Right cardiac atrium (tissue), 5 donors: ENCODE data around the gene SLC1A7. TPM values are rescaled to one million over a fixed set of nuclear protein-coding genes. Genes with fewer than 3 reads are reported as not detected.

Experiments
- ATAC-seq, 2 donors: fragments of 200-7000 bp; cut with Tn5 transposase; one replicate each; pipeline versions ENCODE4 v1.8.0 to v1.9.1; 2020; ENCODE audit warnings: moderate library complexity in 2 of 2, mild to moderate bottlenecking in 1 of 2
- DNase-seq, 3 donors: peaks; one replicate each; pipeline ENCODE4 v3.0.0-alpha.2; 2020
- H3K27ac ChIP-seq: one replicate; pipeline ENCODE4 v1.5.1; 2013; ENCODE audit warnings: mild to moderate bottlenecking, low read length, control low read depth, moderate library complexity
- H3K27me3 ChIP-seq: one replicate; pipeline ENCODE4 v1.6.1; 2013; ENCODE audit not compliant: control insufficient read depth, insufficient read depth
- H3K4me1 ChIP-seq: one replicate; pipeline ENCODE4 v1.6.1; 2013; ENCODE audit warnings: low read length; ENCODE audit not compliant: control insufficient read depth, insufficient read depth
- H3K4me3 ChIP-seq: one replicate; pipeline ENCODE4 v1.5.1; 2013; ENCODE audit warnings: low read length, control low read depth
- H3K9me3 ChIP-seq: one replicate; pipeline ENCODE4 v1.6.1; 2013; ENCODE audit warnings: low read length; ENCODE audit not compliant: control insufficient read depth
- WGBS: extraction: QIAGEN DNeasy Blood & Tissue Kit; methylation state at CpG from one replicate; pipeline ENCODE4 v1.1.7; 2013; 5-methylcytosine and 5-hydroxymethylcytosine counted together
- intact Hi-C, 4 donors: fragments of 100-400 bp; cut with DNase I; formaldehyde crosslinking; loops; one replicate each; pipeline versions ENCODE4 v1.11.0 to v1.14.0; 2022 to 2023
- polyA plus RNA-seq: library from polyadenylated mRNA; stranded (reverse); fragments of 200-250 nt; gene quantifications from one replicate; pipeline ENCODE4 v1.2.3, GENCODE V29; 2013
- total RNA-seq, 4 donors: library from RNA; stranded (reverse); fragmentation: NEBNext Ultra II Directional; extraction: Animal tissue kit (Norgen Biotek cat#: 25700); gene quantifications; one replicate each; pipeline ENCODE4 v1.2.1, GENCODE V29; 2021
- donor health status: healthy with polysubstance abuse.
- donor health status: DM: no; HTN: yes; CAD: no.
- donor health status: DM: no; HTN: no; CAD: no.
- donor health status: DM: no; HTN: yes; CAD: no; lungs with severe emphysema.
- donor health status: DM: yes; HTN: yes; CAD: no.

Gene SLC1A7
- total and polyA plus RNA-seq, 5 donors = 0.57 to 1.8 (median 0.72) TPM

DNA sequence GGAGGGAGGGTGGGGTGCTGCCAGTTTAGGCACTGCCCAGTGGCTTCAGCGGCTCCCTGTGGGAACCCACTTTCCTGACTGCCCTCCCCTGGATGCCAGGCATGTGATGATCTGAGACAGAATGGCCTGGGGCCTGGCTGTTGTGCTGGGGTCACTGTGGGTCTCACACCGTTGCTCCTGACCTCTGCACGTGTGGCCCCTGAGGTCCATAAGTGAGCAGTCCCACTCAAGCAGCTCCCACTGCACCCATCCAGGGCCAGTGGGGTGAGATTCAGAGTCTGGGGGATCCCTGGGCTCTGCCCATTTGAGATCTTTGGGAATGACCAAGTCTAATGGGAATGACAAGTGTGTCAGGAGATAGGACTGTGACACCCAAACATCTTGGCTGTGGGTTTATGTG, 62.4 kb downstream of the SLC1A7 start:
- DNase-seq (peak in 1 of 3 donors; percentile 25), ATAC-seq (no peak)
- Histone ChIP-seq H3K27me3 (no peaks in the 10 kb centered on the region), H3K4me3 (no peak overlapping the region), H3K9me3 (no peaks in the 10 kb centered on the region), H3K4me1 (no peaks in the 10 kb centered on the region), H3K27ac (no peak overlapping the region)
- intact Hi-C loops = no loop called here
- 57% methylated on average over 3 of the region's 3 CpGs for WGBS

DNA sequence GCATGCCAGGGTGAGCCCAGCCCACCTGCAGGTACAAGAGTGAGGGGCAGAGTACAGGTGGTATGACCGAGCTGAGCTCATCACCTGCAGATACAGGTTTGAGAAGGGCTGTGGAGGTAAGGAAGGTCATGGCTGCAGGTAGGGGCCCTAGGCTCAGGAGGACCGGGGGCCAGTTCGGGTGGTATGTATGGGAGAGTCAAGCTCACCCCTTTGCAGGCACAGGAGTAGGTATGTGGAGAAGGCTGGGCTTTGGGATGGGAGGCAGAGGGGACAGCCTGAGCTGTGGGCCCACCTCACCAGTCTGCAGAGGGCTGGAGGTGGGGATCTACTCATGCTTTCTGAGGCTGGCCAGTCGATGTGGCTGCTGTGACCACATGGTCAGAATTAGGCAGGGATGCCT, 63.2 kb downstream of the SLC1A7 start:
- Histone ChIP-seq H3K27ac (no peak overlapping the region), H3K4me3 (no peak overlapping the region), H3K27me3 (no peaks in the 10 kb centered on the region), H3K4me1 (no peaks in the 10 kb centered on the region), H3K9me3 (no peaks in the 10 kb centered on the region)
- intact Hi-C loops = no loop called here
- no peak for ATAC-seq
- WGBS = 91% methylated on average over 4 of the region's 4 CpGs
- DNase-seq = peak; percentile 4 to 41 (median 24)

- WGBS = 94% methylated on average over 46 of the region's 46 CpGs
- DNase-seq (peak; percentile 7 to 60 (median 53)), ATAC-seq (no peak)
- H3K27ac ChIP-seq = no peak overlapping the region
- no peaks in the 10 kb centered on the region for H3K27me3 ChIP-seq
- intact Hi-C loops = no loop called here
- no peak overlapping the region for H3K4me3 ChIP-seq
- no peaks in the 10 kb centered on the region for H3K9me3 ChIP-seq
- no peaks in the 10 kb centered on the region for H3K4me1 ChIP-seq
These were observed 63.9 kb downstream of the SLC1A7 start for GRCh38 chr1:53078333-53079101.

- H3K27ac ChIP-seq = no peak overlapping the region
- no peaks in the 10 kb centered on the region for H3K27me3 ChIP-seq
- H3K9me3 ChIP-seq = no peaks in the 10 kb centered on the region
- DNase-seq (peak; percentile 5 to 53 (median 28)), ATAC-seq (no peak)
- H3K4me3 ChIP-seq = no peak overlapping the region
- intact Hi-C loops = no loop called here
- no peaks in the 10 kb centered on the region for H3K4me1 ChIP-seq
- WGBS = 92% methylated on average over 13 of the region's 13 CpGs
These were observed 64.9 kb downstream of the SLC1A7 start for GRCh38 chr1:53077599-53077965.

DNA sequence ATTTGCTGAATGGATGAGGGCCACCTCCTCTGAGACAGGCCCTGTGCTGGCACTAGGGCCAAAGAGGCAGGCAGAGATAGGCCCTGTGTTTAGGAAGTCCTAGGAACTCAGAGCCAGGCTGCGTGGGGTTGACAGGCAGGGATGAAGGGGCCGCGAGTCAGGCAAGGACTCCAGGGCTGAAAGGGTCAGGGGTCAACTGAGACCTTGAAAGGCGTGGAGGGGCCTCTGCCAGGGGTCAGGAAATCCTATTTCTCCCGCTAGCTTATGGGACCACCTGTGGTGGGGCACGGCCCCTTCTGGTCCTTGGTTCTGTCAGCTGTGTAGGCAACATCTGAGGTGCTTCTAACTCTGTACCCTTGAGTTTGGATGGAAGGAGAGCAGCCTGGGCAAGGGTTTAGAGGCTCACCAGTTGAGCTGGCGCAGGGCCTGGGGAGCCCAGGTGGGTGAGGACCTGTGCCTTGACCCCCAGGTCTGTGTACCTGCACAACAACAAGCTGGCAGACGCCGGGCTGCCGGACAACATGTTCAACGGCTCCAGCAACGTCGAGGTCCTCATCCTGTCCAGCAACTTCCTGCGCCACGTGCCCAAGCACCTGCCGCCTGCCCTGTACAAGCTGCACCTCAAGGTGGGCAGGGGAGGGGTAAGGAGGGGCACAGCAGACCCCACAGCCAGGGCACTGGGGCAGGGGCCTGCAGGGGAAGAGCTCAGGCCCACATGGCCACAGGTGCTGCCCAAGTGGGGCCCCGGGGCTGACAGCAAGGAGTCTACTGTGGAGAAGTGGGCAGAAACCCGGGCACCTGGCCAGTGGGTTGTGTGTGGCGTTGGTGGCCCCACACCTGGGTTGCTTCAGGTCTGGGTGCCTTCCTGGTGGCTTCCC, 65.5 kb downstream of the SLC1A7 start:
- Histone ChIP-seq H3K9me3 (no peaks in the 10 kb centered on the region), H3K27me3 (no peaks in the 10 kb centered on the region), H3K27ac (no peak overlapping the region), H3K4me1 (no peaks in the 10 kb centered on the region), H3K4me3 (no peak overlapping the region)
- DNase-seq = peak; percentile 8 to 62 (median 54)
- no peak for ATAC-seq
- intact Hi-C loops = no loop called here
- 88% methylated on average over 19 of the region's 19 CpGs for WGBS

- DNase-seq (peak in 2 of 3 donors; percentile 21 to 33), ATAC-seq (no peak)
- Histone ChIP-seq H3K4me3 (no peak overlapping the region), H3K27me3 (no peaks in the 10 kb centered on the region), H3K4me1 (no peaks in the 10 kb centered on the region), H3K9me3 (no peaks in the 10 kb centered on the region), H3K27ac (no peak overlapping the region)
- 96% methylated on average over 9 of the region's 9 CpGs for WGBS
- intact Hi-C loops = no loop called here
These were observed 66.3 kb downstream of the SLC1A7 start for GRCh38 chr1:53076165-53076564.

DNA sequence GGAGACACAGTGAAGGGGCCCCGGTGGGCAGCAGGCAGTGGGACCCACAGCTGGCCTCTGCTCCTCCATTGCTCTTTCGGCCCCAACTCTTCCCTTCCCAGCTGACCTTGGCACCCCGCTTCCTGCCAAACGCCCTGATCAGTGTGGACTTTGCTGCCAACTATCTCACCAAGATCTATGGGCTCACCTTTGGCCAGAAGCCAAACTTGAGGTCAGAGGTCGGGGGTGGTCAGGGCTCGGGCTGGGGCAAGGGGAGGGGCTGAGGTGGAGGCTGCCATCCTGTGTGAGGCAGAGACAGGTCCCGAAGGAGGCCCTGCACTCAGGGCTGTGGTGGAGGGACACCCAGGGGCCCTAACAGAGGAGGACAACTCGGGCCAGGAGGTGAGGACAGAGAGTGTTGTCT, 66.7 kb downstream of the SLC1A7 start:
- no peak overlapping the region for H3K27ac ChIP-seq
- ATAC-seq = no peak

GRCh38 chr1:53075206-53075605, 67.2 kb downstream of the SLC1A7 start:
- no peaks in the 10 kb centered on the region for H3K27me3 ChIP-seq
- no peaks in the 10 kb centered on the region for H3K4me1 ChIP-seq
- H3K27ac ChIP-seq = no peak overlapping the region
- ATAC-seq = no peak
- intact Hi-C loops = no loop called here
- DNase-seq = peak in 2 of 3 donors; percentile 22 to 30
- 97% methylated on average over 4 of the region's 4 CpGs for WGBS
- H3K4me3 ChIP-seq = no peak overlapping the region
- no peaks in the 10 kb centered on the region for H3K9me3 ChIP-seq

More for the DNA sequence above, 66.7 kb downstream of the SLC1A7 start:
- 70% methylated on average over 8 of the region's 8 CpGs for WGBS
- H3K27me3 ChIP-seq = no peaks in the 10 kb centered on the region
- H3K4me3 ChIP-seq = no peak overlapping the region
- intact Hi-C loops = no loop called here
- DNase-seq = peak in 2 of 3 donors; percentile 41 to 57
- no peaks in the 10 kb centered on the region for H3K9me3 ChIP-seq
- no peaks in the 10 kb centered on the region for H3K4me1 ChIP-seq

DNA sequence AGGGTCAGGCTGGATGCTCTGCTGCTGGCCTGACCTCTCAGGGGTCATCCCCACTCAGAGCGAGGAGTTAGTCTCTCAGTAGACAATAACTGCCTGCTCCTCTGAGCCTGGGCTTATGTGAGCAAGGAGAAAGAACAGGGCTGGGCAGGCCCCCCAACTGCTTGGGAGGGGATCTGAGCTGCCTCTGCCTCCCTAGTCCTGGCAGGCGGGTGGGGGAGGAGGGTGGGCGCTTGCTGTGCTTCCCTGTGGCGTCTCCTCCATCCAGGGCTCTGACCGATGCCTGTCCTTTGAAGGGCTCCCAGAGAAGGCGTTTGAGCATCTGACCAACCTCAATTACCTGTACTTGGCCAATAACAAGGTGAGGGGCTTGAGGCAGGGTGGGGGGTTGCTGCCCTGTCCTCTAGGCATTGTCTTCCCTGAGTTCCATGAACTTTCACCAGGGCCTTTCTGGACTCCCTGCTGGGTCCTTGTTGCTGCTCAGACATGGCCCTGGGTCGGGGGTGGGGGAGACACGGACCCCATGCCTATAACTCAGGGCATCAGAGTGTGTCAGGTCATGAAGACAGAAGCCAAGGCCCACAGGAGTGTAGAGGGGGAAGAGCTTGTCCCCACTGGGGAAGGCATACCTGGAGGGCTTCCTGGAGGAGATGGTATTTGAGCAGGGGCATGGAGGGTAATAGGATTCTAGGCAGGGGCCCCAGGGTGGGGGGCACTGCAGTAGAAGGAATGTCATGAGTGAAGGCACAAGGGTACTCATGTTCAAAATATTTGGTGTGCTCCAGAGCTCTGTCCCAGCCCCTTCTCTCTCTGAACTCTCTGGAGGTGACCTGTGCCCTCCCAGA, 67.9 kb downstream of the SLC1A7 start:
- DNase-seq = peak in 2 of 3 donors; percentile 25 to 39
- intact Hi-C loops = no loop called here
- H3K4me1 ChIP-seq = no peaks in the 10 kb centered on the region
- whole genome bisulfite sequencing = 91% methylated on average over 8 of the region's 8 CpGs
- H3K4me3 ChIP-seq = no peak overlapping the region
- no peak overlapping the region for H3K27ac ChIP-seq
- H3K27me3 ChIP-seq = no peaks in the 10 kb centered on the region
- no peak for ATAC-seq
- no peaks in the 10 kb centered on the region for H3K9me3 ChIP-seq

GRCh38 chr1:53073868-53074311, 68.5 kb downstream of the SLC1A7 start:
- H3K4me3 ChIP-seq = no peak overlapping the region
- H3K27me3 ChIP-seq = no peaks in the 10 kb centered on the region
- peak; percentile 66 to 75 for ATAC-seq
- no peaks in the 10 kb centered on the region for H3K4me1 ChIP-seq
- no peak overlapping the region for H3K27ac ChIP-seq
- H3K9me3 ChIP-seq = no peaks in the 10 kb centered on the region
- peak; percentile 67 to 93 (median 86) for DNase-seq
- intact Hi-C loops = no loop called here
- 51% methylated on average over 10 of the region's 10 CpGs for WGBS
